ENCODE results near the gene BRPF3.
A peak's percentile ranks its signal among the peaks of the same experiment; 100 is the strongest.

Gene BRPF3

DNA sequence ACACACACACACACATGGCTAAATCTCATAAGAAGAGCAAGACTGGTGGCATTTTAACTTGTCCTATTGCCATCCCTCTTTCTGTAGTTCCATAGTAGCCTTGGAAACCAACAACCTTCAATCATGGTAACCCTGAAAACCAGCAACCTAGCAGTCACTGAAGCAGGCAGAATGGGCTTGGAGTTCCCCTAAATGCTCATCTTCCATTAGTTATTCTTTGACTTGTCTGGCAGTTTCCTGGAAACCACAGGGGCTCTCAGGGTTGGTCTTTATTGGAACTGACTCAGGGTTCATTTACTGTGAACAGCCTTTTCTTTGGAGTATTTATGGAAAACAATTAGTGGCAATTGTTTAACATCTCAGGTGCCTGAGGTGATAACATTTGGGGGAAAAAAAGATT is 19.4 kb upstream of the BRPF3 start:
- Histone ChIP-seq H3K27me3 (ENCODE audit: insufficient read depth, low read length) (no peaks in the 10 kb centered on the region), H3K4me1 (ENCODE audit: control insufficient read depth, insufficient read depth, low read length, unreplicated experiment) (no peaks in the 10 kb centered on the region), H2AFZ (ENCODE audit: low read length, unreplicated experiment) (no peak overlapping the region), H3K4me3 (ENCODE audit: low read depth, low read length) (no peak overlapping the region), H3K36me3 (ENCODE audit: insufficient read depth, low read length) (peaks cover 4% of the 10 kb centered on the region; the same call in 1 of the 2 replicates), H3K27ac (ENCODE audit: low read depth, low read length) (no peak overlapping the region), H3K79me2 (ENCODE audit: control insufficient read depth, insufficient read depth, low read length, unreplicated experiment) (no peaks in the 10 kb centered on the region)

- Histone ChIP-seq H2AFZ (ENCODE audit: low read length, unreplicated experiment) (no peak overlapping the region), H3K27ac (ENCODE audit: low read depth, low read length) (no peak overlapping the region), H3K4me1 (ENCODE audit: control insufficient read depth, insufficient read depth, low read length, unreplicated experiment) (no peaks in the 10 kb centered on the region), H3K27me3 (ENCODE audit: insufficient read depth, low read length) (no peaks in the 10 kb centered on the region), H3K4me3 (ENCODE audit: low read depth, low read length) (no peak overlapping the region), H3K36me3 (ENCODE audit: insufficient read depth, low read length) (peaks cover 4% of the 10 kb centered on the region; the same call in 1 of the 2 replicates), H3K79me2 (ENCODE audit: control insufficient read depth, insufficient read depth, low read length, unreplicated experiment) (no peaks in the 10 kb centered on the region)
These were observed 18.0 kb upstream of the BRPF3 start for GRCh38 chr6:36178544-36178943.

DNA sequence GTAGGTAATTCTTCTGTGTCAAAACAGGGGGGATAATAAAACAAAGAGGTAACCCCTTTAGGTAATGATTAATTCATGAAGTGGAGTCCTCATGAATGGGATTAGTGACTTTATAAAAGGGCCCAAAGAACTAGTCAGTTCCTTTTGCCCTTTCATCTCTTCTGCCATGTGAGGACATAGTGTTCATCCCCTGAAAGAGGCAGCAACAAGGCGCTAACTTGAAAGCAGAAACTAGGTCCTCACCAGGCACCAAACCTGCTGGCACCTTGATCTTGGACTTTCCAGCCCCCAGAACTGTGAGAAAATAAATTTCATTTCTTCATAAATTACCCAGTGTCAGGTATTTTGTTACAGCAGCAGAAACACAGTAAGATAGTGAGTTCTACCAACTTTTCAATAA is 16.4 kb upstream of the BRPF3 start:
- Histone ChIP-seq H3K4me1 (ENCODE audit: control insufficient read depth, insufficient read depth, low read length, unreplicated experiment) (no peaks in the 10 kb centered on the region), H3K79me2 (ENCODE audit: control insufficient read depth, insufficient read depth, low read length, unreplicated experiment) (no peaks in the 10 kb centered on the region), H3K27me3 (ENCODE audit: insufficient read depth, low read length) (no peaks in the 10 kb centered on the region), H3K36me3 (ENCODE audit: insufficient read depth, low read length) (peaks cover 4% of the 10 kb centered on the region; the same call in 1 of the 2 replicates), H3K4me3 (ENCODE audit: low read depth, low read length) (no peak overlapping the region), H3K27ac (ENCODE audit: low read depth, low read length) (no peak overlapping the region), H2AFZ (ENCODE audit: low read length, unreplicated experiment) (no peak overlapping the region)

DNA sequence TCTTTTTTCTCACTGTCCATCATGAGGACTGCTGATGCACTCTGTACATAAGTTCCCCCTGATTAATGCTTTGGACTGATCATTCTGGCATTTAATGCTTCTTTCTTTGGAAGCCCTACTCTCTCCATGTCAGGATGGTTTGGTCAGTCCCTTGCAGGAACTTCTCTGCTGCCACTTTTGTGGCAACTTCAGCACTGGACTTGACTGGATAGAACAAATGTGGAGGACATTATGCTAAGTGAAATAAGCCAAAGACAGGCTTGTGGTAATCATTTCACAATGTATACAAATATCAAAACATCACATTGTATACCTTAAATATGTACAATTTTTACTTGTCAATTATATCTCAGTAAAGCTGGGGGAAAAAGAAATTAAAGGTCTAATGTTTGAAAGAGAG is 12.2 kb upstream of the BRPF3 start:
- no peak overlapping the region for H2AFZ ChIP-seq (ENCODE audit: low read length, unreplicated experiment)
- H3K4me3 ChIP-seq (ENCODE audit: low read depth, low read length) = no peak overlapping the region

DNA sequence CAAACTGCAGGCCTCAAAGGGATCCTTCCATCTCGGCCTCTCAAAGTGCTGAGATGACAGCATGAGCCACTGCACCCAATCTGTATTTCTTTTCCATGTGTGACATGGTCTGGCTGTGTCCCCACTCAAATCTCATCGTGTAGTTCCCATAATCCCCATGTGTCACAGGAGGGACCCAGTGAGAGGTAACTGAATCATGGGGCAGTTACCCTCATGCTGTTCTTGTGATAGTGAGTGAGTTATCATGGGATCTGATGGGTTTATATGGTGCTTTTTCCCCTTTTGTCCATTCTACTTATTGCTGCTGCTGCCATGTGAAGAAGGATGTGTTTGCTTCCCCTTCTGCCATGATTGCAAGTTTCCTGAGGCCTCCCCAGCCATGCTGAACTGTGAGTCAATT is 10.3 kb upstream of the BRPF3 start:
- Histone ChIP-seq H3K79me2 (ENCODE audit: control insufficient read depth, insufficient read depth, low read length, unreplicated experiment) (no peaks in the 10 kb centered on the region), H2AFZ (ENCODE audit: low read length, unreplicated experiment) (no peak overlapping the region), H3K4me3 (ENCODE audit: low read depth, low read length) (no peak overlapping the region), H3K36me3 (ENCODE audit: insufficient read depth, low read length) (no peaks in the 10 kb centered on the region), H3K27ac (ENCODE audit: low read depth, low read length) (no peak overlapping the region), H3K4me1 (ENCODE audit: control insufficient read depth, insufficient read depth, low read length, unreplicated experiment) (no peaks in the 10 kb centered on the region), H3K27me3 (ENCODE audit: insufficient read depth, low read length) (no peaks in the 10 kb centered on the region)

More for the DNA sequence above, 12.2 kb upstream of the BRPF3 start:
- no peak overlapping the region for H3K27ac ChIP-seq (ENCODE audit: low read depth, low read length)
- no peaks in the 10 kb centered on the region for H3K79me2 ChIP-seq (ENCODE audit: control insufficient read depth, insufficient read depth, low read length, unreplicated experiment)
- H3K27me3 ChIP-seq (ENCODE audit: insufficient read depth, low read length) = no peaks in the 10 kb centered on the region
- H3K36me3 ChIP-seq (ENCODE audit: insufficient read depth, low read length) = no peaks in the 10 kb centered on the region
- H3K4me1 ChIP-seq (ENCODE audit: control insufficient read depth, insufficient read depth, low read length, unreplicated experiment) = no peaks in the 10 kb centered on the region

DNA sequence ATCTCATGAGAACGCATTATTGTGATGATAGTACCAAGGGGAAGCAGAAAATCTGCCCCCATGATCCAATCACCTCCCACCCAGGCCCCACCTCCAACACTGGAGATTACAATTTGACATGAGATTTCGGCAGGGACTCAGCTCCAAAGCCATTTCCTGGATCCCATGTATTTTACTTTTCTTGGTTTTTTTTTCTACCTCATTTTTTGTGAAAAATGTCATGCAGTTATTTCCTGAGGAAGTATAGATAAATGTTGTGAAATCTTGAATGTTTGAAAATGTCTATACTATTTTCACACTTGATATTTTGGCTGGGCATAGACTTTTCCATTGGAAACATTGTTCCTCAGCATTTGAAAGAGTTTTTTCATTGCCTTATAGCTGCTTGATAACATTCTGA is 9.1 kb upstream of the BRPF3 start:
- H2AFZ ChIP-seq (ENCODE audit: low read length, unreplicated experiment) = no peak overlapping the region
- H3K4me1 ChIP-seq (ENCODE audit: control insufficient read depth, insufficient read depth, low read length, unreplicated experiment) = no peaks in the 10 kb centered on the region
- no peaks in the 10 kb centered on the region for H3K36me3 ChIP-seq (ENCODE audit: insufficient read depth, low read length)
- no peaks in the 10 kb centered on the region for H3K79me2 ChIP-seq (ENCODE audit: control insufficient read depth, insufficient read depth, low read length, unreplicated experiment)
- no peaks in the 10 kb centered on the region for H3K27me3 ChIP-seq (ENCODE audit: insufficient read depth, low read length)
- no peak overlapping the region for H3K27ac ChIP-seq (ENCODE audit: low read depth, low read length)
- no peak overlapping the region for H3K4me3 ChIP-seq (ENCODE audit: low read depth, low read length)

DNA sequence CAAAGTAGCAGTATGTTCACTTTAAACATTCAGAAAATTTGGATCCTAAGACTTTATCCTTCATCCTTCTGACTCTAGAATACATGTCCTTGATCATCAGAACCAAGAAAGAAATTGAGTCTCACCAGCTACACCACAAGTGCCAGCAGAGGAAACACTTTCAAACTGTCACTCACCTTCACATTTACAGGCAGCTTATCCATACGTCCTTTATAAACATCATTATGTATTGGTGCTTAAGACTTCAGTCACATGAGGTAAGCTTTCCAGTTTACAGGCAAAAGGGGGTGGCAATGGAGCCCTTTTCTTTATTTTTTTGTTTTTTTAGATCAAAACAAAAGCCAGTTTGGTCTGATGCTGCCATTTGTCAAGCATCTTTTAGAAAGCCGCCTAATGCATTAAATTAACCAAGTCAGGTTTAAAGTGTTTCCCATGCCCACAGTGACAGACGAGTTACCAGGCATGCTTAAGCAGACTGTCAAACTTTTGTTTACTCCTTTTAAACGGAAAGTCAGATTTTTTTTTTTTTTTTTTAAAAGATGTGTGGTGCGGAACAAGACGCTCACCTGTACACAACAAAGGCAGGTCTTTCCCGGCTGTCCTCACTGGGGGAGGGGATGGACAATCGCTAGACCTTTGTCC is 952 bp upstream of the BRPF3 start:
- Histone ChIP-seq H3K36me3 (ENCODE audit: insufficient read depth, low read length) (peaks cover 18% of the 10 kb centered on the region; the same call in 1 of the 2 replicates), H3K4me3 (ENCODE audit: low read depth, low read length) (peak overlapping the region; percentile 85), H3K27me3 (ENCODE audit: insufficient read depth, low read length) (no peaks in the 10 kb centered on the region), H2AFZ (ENCODE audit: low read length, unreplicated experiment) (peak overlapping the region; percentile 68), H3K27ac (ENCODE audit: low read depth, low read length) (no peak overlapping the region), H3K4me1 (ENCODE audit: control insufficient read depth, insufficient read depth, low read length, unreplicated experiment) (peaks cover 16% of the 10 kb centered on the region), H3K79me2 (ENCODE audit: control insufficient read depth, insufficient read depth, low read length, unreplicated experiment) (peaks cover 35% of the 10 kb centered on the region)

DNA sequence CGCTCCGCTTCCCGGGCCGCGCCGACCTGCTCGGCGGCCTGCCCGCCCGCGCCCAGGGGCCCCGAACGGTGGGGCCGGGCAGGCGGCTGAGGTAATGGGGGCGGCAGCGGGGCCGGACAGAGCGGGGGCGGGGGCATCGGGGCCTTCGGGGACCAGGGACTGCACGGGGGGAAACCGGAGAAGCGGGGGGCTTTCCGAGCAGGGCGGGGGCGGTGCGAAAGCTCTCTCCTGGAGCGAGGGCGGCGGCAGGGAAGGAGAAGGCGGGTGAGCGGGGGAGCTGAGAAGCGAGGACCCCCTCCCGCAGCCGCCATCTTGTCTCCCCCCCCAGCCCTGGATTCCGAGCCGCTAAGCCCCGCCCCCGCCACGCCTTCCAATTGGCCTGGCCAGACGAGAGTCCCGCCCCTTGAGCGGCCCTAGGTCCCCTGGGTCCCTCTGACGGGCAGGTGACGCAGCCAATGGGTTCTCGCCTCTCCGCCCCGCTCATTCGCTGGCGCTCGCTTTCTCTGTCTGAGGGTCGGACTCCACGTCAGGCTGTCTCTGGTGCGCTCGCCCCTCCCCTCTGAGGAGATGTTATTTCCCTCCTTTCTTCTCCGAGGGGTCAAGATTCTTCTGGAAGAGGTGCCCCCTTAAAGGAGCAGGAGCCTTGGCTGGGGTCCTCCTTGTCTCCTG is 470 bp downstream of the BRPF3 start:
- Histone ChIP-seq H3K4me1 (ENCODE audit: control insufficient read depth, insufficient read depth, low read length, unreplicated experiment) (peaks cover 16% of the 10 kb centered on the region), H3K36me3 (ENCODE audit: insufficient read depth, low read length) (peaks cover 29% of the 10 kb centered on the region; the same call in 1 of the 2 replicates), H3K27me3 (ENCODE audit: insufficient read depth, low read length) (no peaks in the 10 kb centered on the region), H2AFZ (ENCODE audit: low read length, unreplicated experiment) (peak overlapping the region; percentile 68), H3K79me2 (ENCODE audit: control insufficient read depth, insufficient read depth, low read length, unreplicated experiment) (peaks cover 45% of the 10 kb centered on the region), H3K4me3 (ENCODE audit: low read depth, low read length) (peak overlapping the region; percentile 85), H3K27ac (ENCODE audit: low read depth, low read length) (peak overlapping the region; percentile 51)

- Histone ChIP-seq H3K79me2 (ENCODE audit: control insufficient read depth, insufficient read depth, low read length, unreplicated experiment) (peaks cover 50% of the 10 kb centered on the region), H2AFZ (ENCODE audit: low read length, unreplicated experiment) (no peak overlapping the region), H3K27me3 (ENCODE audit: insufficient read depth, low read length) (no peaks in the 10 kb centered on the region), H3K4me1 (ENCODE audit: control insufficient read depth, insufficient read depth, low read length, unreplicated experiment) (peaks cover 16% of the 10 kb centered on the region), H3K4me3 (ENCODE audit: low read depth, low read length) (peak overlapping the region; percentile 85), H3K27ac (ENCODE audit: low read depth, low read length) (no peak overlapping the region), H3K36me3 (ENCODE audit: insufficient read depth, low read length) (peaks cover 35% of the 10 kb centered on the region; the same call in 1 of the 2 replicates)
These were observed 1.2 kb downstream of the BRPF3 start for GRCh38 chr6:36197739-36198221.

- H3K36me3 ChIP-seq (ENCODE audit: insufficient read depth, low read length) = peaks cover 35% of the 10 kb centered on the region; the same call in 1 of the 2 replicates
- peaks cover 16% of the 10 kb centered on the region for H3K4me1 ChIP-seq (ENCODE audit: control insufficient read depth, insufficient read depth, low read length, unreplicated experiment)
- H3K79me2 ChIP-seq (ENCODE audit: control insufficient read depth, insufficient read depth, low read length, unreplicated experiment) = peaks cover 55% of the 10 kb centered on the region
- H2AFZ ChIP-seq (ENCODE audit: low read length, unreplicated experiment) = no peak overlapping the region
- no peak overlapping the region for H3K27ac ChIP-seq (ENCODE audit: low read depth, low read length)
- no peak overlapping the region for H3K4me3 ChIP-seq (ENCODE audit: low read depth, low read length)
- no peaks in the 10 kb centered on the region for H3K27me3 ChIP-seq (ENCODE audit: insufficient read depth, low read length)
These were observed 2.4 kb downstream of the BRPF3 start for GRCh38 chr6:36198986-36199385.
